Measurements from ENCODE around the gene RAB24. TPM values are rescaled to one million over a fixed set of nuclear protein-coding genes. Genes with fewer than 3 reads are reported as not detected.

RAB24 gene
- total RNA-seq, 1 experiment from 2014 or later: 40.3 TPM

- Histone ChIP-seq H3K79me2 (ENCODE audit: low read length) (no peaks in the 10 kb centered on the region), H4K20me1 (ENCODE audit: low read length) (no peaks in the 10 kb centered on the region), H3K4me2 (ENCODE audit: low read length) (no peak overlapping the region), H3K27ac (ENCODE audit: low read length) (no peak overlapping the region), H3K9me3 (ENCODE audit: low read length) (no peaks in the 10 kb centered on the region), H3K9me2 (replicated peaks; ENCODE audit: low read length) (no peaks in the 10 kb centered on the region), H3K36me3 (ENCODE audit: low read depth, low read length) (peaks cover 44% of the 10 kb centered on the region), H2AFZ (ENCODE audit: low read length) (no peak overlapping the region), H3K9ac (ENCODE audit: low read length) (no peak overlapping the region), H3K4me1 (ENCODE audit: insufficient read depth, low read length) (peaks cover 8% of the 10 kb centered on the region; the same call in 1 of the 2 replicates), H3K27me3 (ENCODE audit: low read length) (no peaks in the 10 kb centered on the region), H3K4me3 (ENCODE audit: low read length) (no peak overlapping the region), H3F3A (ENCODE audit: low read length, unreplicated experiment) (no peaks in the 10 kb centered on the region)
- ChIA-PET POLR2A (ENCODE audit: unreplicated experiment) (no interaction called here), CTCF (interaction anchor here (0.6 kb wide), 1 partner anchor 16 kb away, joined by 3 read pairs; no protein-coding TSS in a partner anchor)
- intact Hi-C loops (cut with micrococcal nuclease): no loop called here
- DNase-seq (no peak), ATAC-seq (no peak)
- no TSS peak for BruUV-seq (replicated peaks)
- TF ChIP-seq EZH2phosphoT487 (IDR thresholded peaks at IDR 0.05; ENCODE audit: borderline replicate concordance, low read length) (no peak), EZH2 (IDR thresholded peaks at IDR 0.05; ENCODE audit: low read length, unreplicated experiment) (no peak), CTCF (conservative IDR thresholded peaks at IDR 0.05; ENCODE audit: low read depth, low read length) (no peak)
Measured at GRCh38 chr5:177269976-177270375, 33.5 kb downstream of the RAB24 start.

GRCh38 chr5:177269232-177269895, 34.2 kb downstream of the RAB24 start:
- no TSS peak for BruUV-seq (replicated peaks)
- no peaks in the 10 kb centered on the region for H4K20me1 ChIP-seq (ENCODE audit: low read length)
- H3K9me2 ChIP-seq (replicated peaks; ENCODE audit: low read length): no peaks in the 10 kb centered on the region

More at GRCh38 chr5:177269232-177269895, 34.2 kb downstream of the RAB24 start:
- H3K79me2 ChIP-seq (ENCODE audit: low read length): no peaks in the 10 kb centered on the region
- intact Hi-C loops (cut with micrococcal nuclease): no loop called here
- peaks cover 8% of the 10 kb centered on the region; the same call in 1 of the 2 replicates for H3K4me1 ChIP-seq (ENCODE audit: insufficient read depth, low read length)
- ChIA-PET POLR2A (ENCODE audit: unreplicated experiment) (no interaction called here), CTCF (no interaction called here)
- no peak overlapping the region for H3K9ac ChIP-seq (ENCODE audit: low read length)
- DNase-seq (no peak), ATAC-seq (no peak)
- no peak overlapping the region for H2AFZ ChIP-seq (ENCODE audit: low read length)
- no peaks in the 10 kb centered on the region for H3K27me3 ChIP-seq (ENCODE audit: low read length)
- no peaks in the 10 kb centered on the region for H3F3A ChIP-seq (ENCODE audit: low read length, unreplicated experiment)
- no peak overlapping the region for H3K4me2 ChIP-seq (ENCODE audit: low read length)
- no peaks in the 10 kb centered on the region for H3K9me3 ChIP-seq (ENCODE audit: low read length)
- no peak overlapping the region for H3K4me3 ChIP-seq (ENCODE audit: low read length)
- peaks cover 43% of the 10 kb centered on the region for H3K36me3 ChIP-seq (ENCODE audit: low read depth, low read length)
- no peak for TF ChIP-seq EZH2phosphoT487 (IDR thresholded peaks at IDR 0.05; ENCODE audit: borderline replicate concordance, low read length)
- TF ChIP-seq EZH2 (IDR thresholded peaks at IDR 0.05; ENCODE audit: low read length, unreplicated experiment): no peak
- TF ChIP-seq CTCF (conservative IDR thresholded peaks at IDR 0.05; ENCODE audit: low read depth, low read length): no peak
- no peak overlapping the region for H3K27ac ChIP-seq (ENCODE audit: low read length)

Data from PC-3 (cell line).